SH-SY5Y (cell line): ENCODE measurements around the gene BAK1.

ENCODE experiments used
- GATA2 ChIP-seq: IDR thresholded peaks from 2 replicates; pipeline ENCODE4 v1.6.1; 2011; ENCODE audit warnings: mild to moderate bottlenecking, low read depth, low read length
- GATA3 ChIP-seq: IDR thresholded peaks from 2 replicates; pipeline ENCODE4 v1.6.1; 2011; ENCODE audit warnings: low read depth, mild to moderate bottlenecking, low read length, moderate library complexity

DNA sequence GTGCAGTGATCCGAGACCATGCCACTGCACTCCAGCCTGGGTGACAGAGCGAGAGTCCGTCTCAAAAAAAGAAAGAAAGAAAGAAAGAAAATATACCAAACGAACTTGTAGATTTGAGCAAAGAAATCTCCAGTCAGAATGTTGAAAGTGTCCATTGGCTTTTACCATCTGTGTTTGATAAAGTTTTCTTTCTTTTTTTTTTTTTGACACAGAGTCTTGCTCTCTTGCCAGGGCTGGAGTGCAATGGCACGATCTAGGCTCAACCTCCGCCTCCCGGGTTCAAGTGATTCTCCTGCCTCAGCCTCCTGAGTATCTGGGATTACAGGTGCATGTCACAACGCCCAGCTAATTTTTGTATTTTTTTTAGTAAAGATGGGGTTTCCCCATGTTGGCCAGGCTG, 21.3 kb downstream of the BAK1 start:
- TF ChIP-seq GATA2 (no peak), GATA3 (no peak)
